ENCODE data around the gene H2AZ2. TPM values are rescaled to one million over a fixed set of nuclear protein-coding genes. Genes with fewer than 3 reads are reported as not detected.

Gene H2AZ2
- total and polyA plus RNA-seq, 2 experiments from 2014 or later = 165 to 179 TPM

GRCh38 chr7:44783407-44783806 lies 64.5 kb downstream of the H2AZ2 start:
- Histone ChIP-seq H3K4me2 (ENCODE audit: unreplicated experiment) (no peak overlapping the region), H2AFZ (no peak overlapping the region), H3K9ac (no peak overlapping the region), H3K9me2 (ENCODE audit: insufficient read depth) (no peaks in the 10 kb centered on the region), H3K79me2 (ENCODE audit: insufficient read depth) (no peaks in the 10 kb centered on the region), H3K27ac (no peak overlapping the region), H3F3A (ENCODE audit: insufficient read depth) (no peaks in the 10 kb centered on the region), H3K36me3 (ENCODE audit: low read depth) (no peaks in the 10 kb centered on the region), H3K4me3 (no peak overlapping the region), H3K27me3 (replicated peaks; ENCODE audit: insufficient read depth) (no peaks in the 10 kb centered on the region), H3K4me1 (ENCODE audit: insufficient read depth) (no peaks in the 10 kb centered on the region), H4K20me1 (ENCODE audit: insufficient read depth) (no peaks in the 10 kb centered on the region), H3K9me3 (ENCODE audit: low read depth) (no peaks in the 10 kb centered on the region)
- DNase-seq = no peak
- TF ChIP-seq EZH2phosphoT487 (IDR thresholded peaks at IDR 0.05; ENCODE audit: insufficient read depth, low read depth) (no peak), EZH2 (IDR thresholded peaks at IDR 0.05; ENCODE audit: insufficient read depth, poor library complexity, severe bottlenecking) (no peak)
- in situ Hi-C loops (cut with MboI) = no loop called here

GRCh38 chr7:44782460-44782859 lies 65.4 kb downstream of the H2AZ2 start:
- no peak for DNase-seq
- TF ChIP-seq EZH2 (IDR thresholded peaks at IDR 0.05; ENCODE audit: insufficient read depth, poor library complexity, severe bottlenecking) (no peak), EZH2phosphoT487 (IDR thresholded peaks at IDR 0.05; ENCODE audit: insufficient read depth, low read depth) (no peak)
- Histone ChIP-seq H3K9me3 (ENCODE audit: low read depth) (no peaks in the 10 kb centered on the region), H3K9me2 (ENCODE audit: insufficient read depth) (no peaks in the 10 kb centered on the region), H4K20me1 (ENCODE audit: insufficient read depth) (no peaks in the 10 kb centered on the region), H3K27ac (no peak overlapping the region), H2AFZ (no peak overlapping the region), H3F3A (ENCODE audit: insufficient read depth) (no peaks in the 10 kb centered on the region), H3K4me3 (no peak overlapping the region), H3K79me2 (ENCODE audit: insufficient read depth) (no peaks in the 10 kb centered on the region), H3K27me3 (replicated peaks; ENCODE audit: insufficient read depth) (no peaks in the 10 kb centered on the region), H3K4me2 (ENCODE audit: unreplicated experiment) (no peak overlapping the region), H3K9ac (no peak overlapping the region), H3K4me1 (ENCODE audit: insufficient read depth) (no peaks in the 10 kb centered on the region), H3K36me3 (ENCODE audit: low read depth) (no peaks in the 10 kb centered on the region)
- in situ Hi-C loops (cut with MboI) = no loop called here
- 94 to 100% methylated on average over 1 of the region's 1 CpG for WGBS, 2 experiments (ENCODE audit: low coverage in 1 of 2, low lambda C conversion rate in 2 of 2, missing lambda C conversion rate in 2 of 2)

Other genes with a start within 250 kb of the H2AZ2 start
- gene OGDH, start 241.5 kb downstream of the H2AZ2 start, total RNA-seq (2014; rRNA removed; shearing (Covaris generic)) = 75.3 and 77.4 TPM in 2 replicates
- gene OGDH, start 241.5 kb downstream of the H2AZ2 start, polyA plus RNA-seq (2016; fragmentation: Nextera tagmentation; extraction: Ambion mirVana) = 31.4 and 35.3 TPM in 2 replicates
- gene ZMIZ2, start 99.2 kb downstream of the H2AZ2 start, total RNA-seq (2014; rRNA removed; shearing (Covaris generic)) = 9.7 and 12.4 TPM in 2 replicates
- gene ZMIZ2, start 99.2 kb downstream of the H2AZ2 start, polyA plus RNA-seq (2016; fragmentation: Nextera tagmentation; extraction: Ambion mirVana) = 6.1 and 7.8 TPM in 2 replicates
- gene PPIA, start 51.4 kb downstream of the H2AZ2 start, total RNA-seq (2014; rRNA removed; shearing (Covaris generic)) = 2,655 and 2,752 TPM in 2 replicates
- gene PPIA, start 51.4 kb downstream of the H2AZ2 start, polyA plus RNA-seq (2016; fragmentation: Nextera tagmentation; extraction: Ambion mirVana) = 3,114 and 3,141 TPM in 2 replicates
- 17.0 and 17.3 TPM in 2 replicates for gene PURB, start 37.4 kb upstream of the H2AZ2 start, total RNA-seq (2014; rRNA removed; shearing (Covaris generic))
- gene PURB, start 37.4 kb upstream of the H2AZ2 start, polyA plus RNA-seq (2016; fragmentation: Nextera tagmentation; extraction: Ambion mirVana) = 1.4 and 1.6 TPM in 2 replicates
- gene MYO1G, start 130.9 kb upstream of the H2AZ2 start, total RNA-seq (2014; rRNA removed; shearing (Covaris generic)) = not detected in 2 replicates
- 0.14 TPM in 1 of 2 replicates, not detected in the other for gene MYO1G, start 130.9 kb upstream of the H2AZ2 start, polyA plus RNA-seq (2016; fragmentation: Nextera tagmentation; extraction: Ambion mirVana)
- 63.8 and 77.3 TPM in 2 replicates for gene CCM2, start 152.1 kb upstream of the H2AZ2 start, total RNA-seq (2014; rRNA removed; shearing (Covaris generic))
- gene CCM2, start 152.1 kb upstream of the H2AZ2 start, polyA plus RNA-seq (2016; fragmentation: Nextera tagmentation; extraction: Ambion mirVana) = 69.3 and 78.7 TPM in 2 replicates
- 1.0 and 2.9 TPM in 2 replicates for gene NACAD, start 240.9 kb upstream of the H2AZ2 start, total RNA-seq (2014; rRNA removed; shearing (Covaris generic))
- gene NACAD, start 240.9 kb upstream of the H2AZ2 start, polyA plus RNA-seq (2016; fragmentation: Nextera tagmentation; extraction: Ambion mirVana) = 0.93 and 1.2 TPM in 2 replicates